CD4-positive, alpha-beta T cell treated with Interleukin-17A for 4 hours (primary cell): ENCODE data around the gene RBP7.

ENCODE experiments used
- DNase-seq: peaks from one replicate; pipeline ENCODE4 v3.0.0-alpha.2; 2020; ENCODE audit warnings: mixed read lengths

Gene RBP7

GRCh38 chr1:10032590-10033358 is 35.7 kb downstream of the RBP7 start, which contains the start of gene UBE4B:
UBE4B (plus strand) TSS chr1:10032958; CDS start chr1:10033671, 713 bp downstream.
- peak; percentile 99 for DNase-seq

DNA sequence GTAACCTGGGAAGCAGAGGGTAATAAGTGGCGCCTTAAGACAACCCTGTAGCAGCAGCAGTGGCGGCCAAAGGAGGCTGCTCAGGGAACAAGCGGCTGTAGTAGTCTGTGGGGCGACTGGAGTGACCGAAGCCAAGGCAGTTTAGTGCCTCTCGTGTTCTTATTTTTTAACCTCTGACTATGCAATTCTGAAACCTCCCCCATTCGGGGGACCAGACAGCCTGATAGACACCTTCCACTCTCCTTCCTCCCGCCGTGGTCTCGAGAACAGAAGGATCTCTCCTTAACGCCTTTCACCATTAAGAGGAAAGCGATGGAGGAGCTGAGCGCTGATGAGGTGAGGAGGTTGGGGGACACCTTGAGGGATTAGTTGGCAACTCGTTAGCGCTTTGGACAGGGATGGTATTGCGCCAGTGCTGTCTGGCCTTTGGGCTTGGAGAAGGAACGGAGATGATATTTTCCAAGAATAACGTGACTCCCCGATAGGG is 36.4 kb downstream of the RBP7 start:
- no peak for DNase-seq

- DNase-seq, result no peak
Measured at GRCh38 chr1:10042746-10043145, 45.7 kb downstream of the RBP7 start.

- no peak for DNase-seq
Measured at GRCh38 chr1:10045480-10046355, 48.7 kb downstream of the RBP7 start.

- no peak for DNase-seq
Measured at GRCh38 chr1:10046356-10047085, 49.5 kb downstream of the RBP7 start.

GRCh38 chr1:10048601-10049000 is 51.6 kb downstream of the RBP7 start:
- no peak for DNase-seq

GRCh38 chr1:10050611-10051010 is 53.6 kb downstream of the RBP7 start:
- DNase-seq, result no peak

DNA sequence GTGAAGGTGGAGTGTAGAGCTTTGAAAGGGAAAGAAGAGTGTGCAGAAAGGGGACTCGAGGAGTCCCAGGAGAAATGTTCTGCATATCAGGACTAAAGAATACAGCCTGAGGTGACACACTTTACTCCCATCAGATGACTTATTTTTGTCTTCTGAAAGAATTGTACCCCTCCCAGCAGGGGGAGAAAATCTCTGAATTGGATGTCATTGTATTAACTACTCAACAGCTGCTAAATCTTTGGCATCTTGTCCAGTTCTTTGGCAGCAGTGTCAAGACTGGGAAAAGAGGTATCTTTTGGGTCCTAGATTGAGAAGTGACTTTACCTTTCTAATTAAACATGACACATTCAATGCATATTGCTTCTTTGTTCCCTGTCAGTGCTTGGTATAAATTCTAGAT is 54.6 kb downstream of the RBP7 start:
- DNase-seq, result no peak

GRCh38 chr1:10052347-10052746 is 55.3 kb downstream of the RBP7 start:
- no peak for DNase-seq

DNA sequence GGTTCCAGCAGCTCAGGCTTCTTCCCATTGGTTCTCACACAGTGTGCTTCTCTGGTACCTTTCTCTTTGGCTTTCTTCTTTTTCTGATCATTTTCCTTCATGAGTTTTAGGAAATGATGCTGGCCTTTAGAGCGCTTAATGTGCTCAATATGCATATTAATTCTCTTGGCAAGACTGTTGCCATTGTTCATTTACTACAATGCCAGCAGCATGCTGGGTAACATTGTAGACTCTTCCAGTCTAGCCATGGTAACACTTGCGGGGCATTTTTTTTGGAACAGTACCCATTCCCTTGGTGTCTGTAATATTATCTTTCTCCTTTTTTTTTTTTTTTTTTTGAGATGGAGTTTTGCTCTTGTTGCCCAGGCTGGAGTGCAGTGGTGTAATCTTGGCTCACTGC is 57.4 kb downstream of the RBP7 start:
- no peak for DNase-seq

GRCh38 chr1:10056599-10056987 is 59.6 kb downstream of the RBP7 start:
- DNase-seq, result no peak

- no peak for DNase-seq
Measured at GRCh38 chr1:10057343-10057742, 60.3 kb downstream of the RBP7 start.

DNA sequence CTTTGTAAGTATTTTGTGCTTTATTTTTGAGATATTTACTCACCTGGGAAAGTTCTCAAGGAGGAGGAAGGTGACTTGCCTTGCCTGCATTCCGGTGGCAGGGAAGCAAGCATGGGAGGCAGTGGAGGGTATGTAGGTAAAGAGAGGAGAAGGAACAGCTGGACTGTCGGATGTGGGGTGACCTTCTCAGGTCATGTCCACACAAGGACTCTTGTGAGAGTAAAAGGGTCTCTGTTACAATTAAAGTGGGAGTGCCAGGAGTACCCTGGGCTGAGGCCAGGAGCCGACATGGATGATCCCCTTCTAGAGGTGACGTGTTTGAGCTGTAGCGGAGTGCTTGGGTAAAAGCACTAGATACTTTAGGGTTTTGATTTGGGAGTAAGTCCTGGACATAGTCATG is 60.8 kb downstream of the RBP7 start:
- no peak for DNase-seq

DNA sequence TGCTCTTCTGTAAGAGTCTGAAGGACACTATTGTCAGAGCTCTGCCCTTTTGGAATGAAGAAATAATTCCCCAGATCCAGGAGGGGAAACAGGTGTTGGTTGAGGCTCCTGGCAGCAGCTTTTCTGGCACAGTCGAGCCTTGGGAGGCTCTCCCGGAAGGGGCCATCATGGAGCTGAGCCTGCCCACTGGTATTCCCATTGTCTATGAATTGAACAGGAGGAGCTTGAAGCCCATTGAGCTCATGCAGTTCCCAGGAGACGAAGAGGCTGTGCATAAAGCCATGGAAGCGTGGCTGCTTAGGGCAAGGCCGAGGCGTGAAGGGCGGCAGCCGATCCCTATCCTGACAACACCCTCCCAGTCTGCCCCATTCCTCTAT is 62.3 kb downstream of the RBP7 start:
- DNase-seq, result no peak

GRCh38 chr1:10060311-10061100 is 63.5 kb downstream of the RBP7 start:
- DNase-seq, result no peak

- no peak for DNase-seq
Measured at GRCh38 chr1:10061276-10061675, 64.2 kb downstream of the RBP7 start.

GRCh38 chr1:10063878-10064277 is 66.8 kb downstream of the RBP7 start:
- no peak for DNase-seq

GRCh38 chr1:10064416-10065343 is 67.7 kb downstream of the RBP7 start:
- no peak for DNase-seq

DNA sequence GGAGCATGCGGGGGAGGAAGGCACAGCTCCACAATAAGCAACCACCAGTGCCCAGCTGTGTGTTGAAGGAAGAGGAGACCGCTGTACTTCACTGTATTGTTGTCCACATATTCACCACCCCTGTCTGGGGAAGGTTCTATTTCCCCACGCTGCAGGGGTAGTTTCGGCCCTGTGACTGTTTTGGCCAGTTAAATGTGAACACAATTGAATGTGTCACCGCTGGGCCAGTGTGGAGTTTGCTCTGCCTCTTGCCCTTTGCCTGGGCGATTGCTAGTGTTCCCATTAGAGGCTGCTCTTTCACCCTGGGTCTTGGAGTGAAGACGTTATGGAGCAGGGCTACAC is 68.3 kb downstream of the RBP7 start:
- DNase-seq, result no peak
